ENCODE results near the gene TTC21A.

TTC21A gene

GRCh38 chr3:39063143-39063542 is 44.3 kb upstream of the TTC21A start:
- no peaks in the 10 kb centered on the region for H3K27me3 ChIP-seq (ENCODE audit: insufficient read depth, low read length, poor library complexity)
- TF ChIP-seq EZH2 (IDR thresholded peaks at IDR 0.05; ENCODE audit: borderline replicate concordance, low read depth, low read length, severe bottlenecking), result no peak
- TF ChIP-seq CTCF (IDR thresholded peaks at IDR 0.05; ENCODE audit: borderline replicate concordance, extremely low read depth, low read length, poor library complexity, severe bottlenecking), result no peak

GRCh38 chr3:39064646-39065045 is 42.8 kb upstream of the TTC21A start:
- DNase-seq (no peak), ATAC-seq (ENCODE audit: insufficient read depth, low read depth) (no peak)
- Histone ChIP-seq H3K9me3 (ENCODE audit: insufficient read depth, low read length, severe bottlenecking) (no peaks in the 10 kb centered on the region), H2AFZ (ENCODE audit: low read depth, low read length) (no peak overlapping the region), H3K27ac (ENCODE audit: low read length) (no peak overlapping the region), H3K27me3 (ENCODE audit: insufficient read depth, low read length, poor library complexity) (no peaks in the 10 kb centered on the region), H3K4me2 (ENCODE audit: insufficient read depth, low read length) (no peak overlapping the region), H3K36me3 (ENCODE audit: insufficient read depth, low read length) (peaks cover 34% of the 10 kb centered on the region), H4K20me1 (ENCODE audit: insufficient read depth, low read length) (no peaks in the 10 kb centered on the region; the same call in 1 of the 2 replicates), H3K4me1 (ENCODE audit: insufficient read depth, low read length) (no peaks in the 10 kb centered on the region), H3K9ac (ENCODE audit: low read depth, low read length) (no peak overlapping the region), H3K79me2 (ENCODE audit: insufficient read depth, low read length) (peaks cover 34% of the 10 kb centered on the region), H3K4me3 (ENCODE audit: low read depth in 1 of 2, low read length in 2 of 2) (no peak overlapping the region)
- TF ChIP-seq CTCF (IDR thresholded peaks at IDR 0.05; ENCODE audit: borderline replicate concordance, extremely low read depth, low read length, poor library complexity, severe bottlenecking) (no peak), EZH2 (IDR thresholded peaks at IDR 0.05; ENCODE audit: borderline replicate concordance, low read depth, low read length, severe bottlenecking) (no peak)

More at GRCh38 chr3:39063143-39063542, 44.3 kb upstream of the TTC21A start:
- Histone ChIP-seq H3K4me2 (ENCODE audit: insufficient read depth, low read length) (no peak overlapping the region), H4K20me1 (ENCODE audit: insufficient read depth, low read length) (no peaks in the 10 kb centered on the region; the same call in 1 of the 2 replicates), H2AFZ (ENCODE audit: low read depth, low read length) (no peak overlapping the region), H3K4me3 (ENCODE audit: low read depth in 1 of 2, low read length in 2 of 2) (no peak overlapping the region), H3K36me3 (ENCODE audit: insufficient read depth, low read length) (peaks cover 24% of the 10 kb centered on the region), H3K9me3 (ENCODE audit: insufficient read depth, low read length, severe bottlenecking) (no peaks in the 10 kb centered on the region), H3K79me2 (ENCODE audit: insufficient read depth, low read length) (peaks cover 46% of the 10 kb centered on the region), H3K9ac (ENCODE audit: low read depth, low read length) (no peak overlapping the region), H3K4me1 (ENCODE audit: insufficient read depth, low read length) (no peaks in the 10 kb centered on the region), H3K27ac (ENCODE audit: low read length) (no peak overlapping the region)
- DNase-seq (no peak), ATAC-seq (ENCODE audit: insufficient read depth, low read depth) (no peak)

GRCh38 chr3:39065197-39065596 is 42.3 kb upstream of the TTC21A start:
- Histone ChIP-seq H3K4me3 (ENCODE audit: low read depth in 1 of 2, low read length in 2 of 2) (no peak overlapping the region), H3K4me1 (ENCODE audit: insufficient read depth, low read length) (no peaks in the 10 kb centered on the region), H3K27ac (ENCODE audit: low read length) (no peak overlapping the region), H3K9ac (ENCODE audit: low read depth, low read length) (no peak overlapping the region), H3K27me3 (ENCODE audit: insufficient read depth, low read length, poor library complexity) (no peaks in the 10 kb centered on the region), H4K20me1 (ENCODE audit: insufficient read depth, low read length) (no peaks in the 10 kb centered on the region; the same call in 1 of the 2 replicates), H3K36me3 (ENCODE audit: insufficient read depth, low read length) (peaks cover 39% of the 10 kb centered on the region), H3K4me2 (ENCODE audit: insufficient read depth, low read length) (no peak overlapping the region), H3K9me3 (ENCODE audit: insufficient read depth, low read length, severe bottlenecking) (no peaks in the 10 kb centered on the region), H2AFZ (ENCODE audit: low read depth, low read length) (no peak overlapping the region), H3K79me2 (ENCODE audit: insufficient read depth, low read length) (peaks cover 30% of the 10 kb centered on the region)
- no peak for TF ChIP-seq EZH2 (IDR thresholded peaks at IDR 0.05; ENCODE audit: borderline replicate concordance, low read depth, low read length, severe bottlenecking)
- TF ChIP-seq CTCF (IDR thresholded peaks at IDR 0.05; ENCODE audit: borderline replicate concordance, extremely low read depth, low read length, poor library complexity, severe bottlenecking), result peak; percentile 54
- DNase-seq (peak; percentile 22), ATAC-seq (ENCODE audit: insufficient read depth, low read depth) (peak; percentile 88)

- Histone ChIP-seq H3K9ac (ENCODE audit: low read depth, low read length) (no peak overlapping the region), H3K9me3 (ENCODE audit: insufficient read depth, low read length, severe bottlenecking) (no peaks in the 10 kb centered on the region), H3K4me3 (ENCODE audit: low read depth in 1 of 2, low read length in 2 of 2) (no peak overlapping the region), H3K36me3 (ENCODE audit: insufficient read depth, low read length) (peaks cover 54% of the 10 kb centered on the region), H2AFZ (ENCODE audit: low read depth, low read length) (no peak overlapping the region), H3K79me2 (ENCODE audit: insufficient read depth, low read length) (peaks cover 22% of the 10 kb centered on the region), H3K4me1 (ENCODE audit: insufficient read depth, low read length) (no peaks in the 10 kb centered on the region), H3K4me2 (ENCODE audit: insufficient read depth, low read length) (no peak overlapping the region), H4K20me1 (ENCODE audit: insufficient read depth, low read length) (no peaks in the 10 kb centered on the region; the same call in 1 of the 2 replicates), H3K27me3 (ENCODE audit: insufficient read depth, low read length, poor library complexity) (no peaks in the 10 kb centered on the region), H3K27ac (ENCODE audit: low read length) (no peak overlapping the region)
- TF ChIP-seq CTCF (IDR thresholded peaks at IDR 0.05; ENCODE audit: borderline replicate concordance, extremely low read depth, low read length, poor library complexity, severe bottlenecking), result no peak
- TF ChIP-seq EZH2 (IDR thresholded peaks at IDR 0.05; ENCODE audit: borderline replicate concordance, low read depth, low read length, severe bottlenecking), result no peak
- ATAC-seq (ENCODE audit: insufficient read depth, low read depth) (no peak), DNase-seq (no peak)
These were observed 40.2 kb upstream of the TTC21A start for GRCh38 chr3:39067286-39067685.
